GM19239 (cell line): Measurements from ENCODE around the gene RYR2.
"Not testable (repeated sequence)": the region's sequence is repeated elsewhere in the genome, so short reads cannot be mapped to it uniquely, and the experiment has no call there.

Experiments used
- DNase-seq: peaks from one replicate; pipeline ENCODE4 v3.0.0; 2011; ENCODE audit warnings: low spot score; ENCODE audit not compliant: insufficient read length
- FAIRE-seq: peaks from 2 replicates; lab custom pipeline; 2011; peaks lifted over from hg19 to GRCh38; lab: Jason Lieb, UNC

Gene RYR2

GRCh38 chr1:237232501-237232900 lies 190.5 kb downstream of the RYR2 start:
- FAIRE-seq (no peak), DNase-seq (no peak)

- FAIRE-seq (no peak), DNase-seq (no peak)
Observed at GRCh38 chr1:237235091-237235490, 193.1 kb downstream of the RYR2 start.

- DNase-seq: no peak
- FAIRE-seq: no peak
Observed at GRCh38 chr1:237237721-237238120, 195.7 kb downstream of the RYR2 start.

GRCh38 chr1:237239248-237239647 lies 197.3 kb downstream of the RYR2 start:
- DNase-seq: no peak
- FAIRE-seq: no peak

DNA sequence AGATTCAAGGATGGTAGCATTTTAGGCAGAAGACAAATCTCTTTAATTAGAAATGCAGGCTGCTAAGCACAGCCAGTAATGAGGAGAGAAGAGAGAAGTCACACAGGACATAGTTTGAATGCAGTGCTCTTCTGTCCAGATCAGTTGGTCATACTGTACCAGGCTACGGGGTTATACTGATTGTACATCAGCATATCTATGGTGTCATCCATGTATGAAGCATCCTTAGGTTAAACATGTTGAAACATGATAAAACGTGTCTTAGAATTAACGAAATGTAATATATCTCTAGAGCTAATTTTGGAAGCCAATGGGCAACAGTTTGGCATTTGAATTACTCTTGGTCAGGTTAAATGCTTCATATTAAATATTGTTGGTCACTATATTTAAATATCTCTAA lies 199.1 kb downstream of the RYR2 start:
- FAIRE-seq: no peak

DNA sequence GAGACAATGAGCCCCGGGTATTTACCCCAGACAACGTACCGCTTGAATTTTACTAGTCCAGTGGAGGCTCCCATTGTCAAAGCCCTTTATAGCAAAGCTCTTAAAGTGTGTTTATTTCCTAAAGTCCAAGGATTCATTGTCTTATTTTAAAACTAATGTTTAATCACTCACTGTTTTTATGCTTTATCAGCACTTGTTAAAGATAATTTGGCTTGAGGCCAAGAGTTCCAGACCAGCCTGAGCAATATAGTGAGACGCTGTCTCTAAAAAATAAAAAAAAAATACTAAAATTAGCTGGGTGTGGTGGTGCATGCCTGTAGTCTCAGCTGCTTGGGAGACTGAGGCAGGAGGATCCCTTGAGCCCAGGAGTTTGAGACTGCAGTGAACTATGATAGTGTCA lies 202.8 kb downstream of the RYR2 start:
- no peak for FAIRE-seq
- no peak for DNase-seq

More for the DNA sequence above, 199.1 kb downstream of the RYR2 start:
- DNase-seq: no peak

DNA sequence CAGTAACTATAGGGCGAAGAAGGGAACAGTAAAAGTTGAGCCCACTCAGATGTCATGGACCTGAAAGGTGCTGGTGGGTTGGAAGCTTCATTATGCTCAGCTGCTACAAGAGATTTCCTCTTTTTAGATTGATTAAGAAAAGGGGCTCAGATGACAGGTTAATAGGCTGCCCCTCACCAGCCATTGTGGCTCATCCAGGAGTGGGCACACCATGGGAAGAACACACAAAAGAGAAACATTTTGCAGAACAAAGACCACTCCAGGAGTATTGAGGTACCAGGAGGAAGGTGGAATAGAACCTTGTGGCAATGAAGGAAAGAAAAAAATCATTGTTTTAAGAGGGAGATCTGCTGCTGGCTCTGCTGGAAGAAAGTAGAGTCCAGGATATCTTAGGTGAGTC lies 205.5 kb downstream of the RYR2 start:
- no peak for DNase-seq
- no peak for FAIRE-seq

GRCh38 chr1:237249120-237249519 lies 207.1 kb downstream of the RYR2 start:
- no peak for DNase-seq
- no peak for FAIRE-seq

DNA sequence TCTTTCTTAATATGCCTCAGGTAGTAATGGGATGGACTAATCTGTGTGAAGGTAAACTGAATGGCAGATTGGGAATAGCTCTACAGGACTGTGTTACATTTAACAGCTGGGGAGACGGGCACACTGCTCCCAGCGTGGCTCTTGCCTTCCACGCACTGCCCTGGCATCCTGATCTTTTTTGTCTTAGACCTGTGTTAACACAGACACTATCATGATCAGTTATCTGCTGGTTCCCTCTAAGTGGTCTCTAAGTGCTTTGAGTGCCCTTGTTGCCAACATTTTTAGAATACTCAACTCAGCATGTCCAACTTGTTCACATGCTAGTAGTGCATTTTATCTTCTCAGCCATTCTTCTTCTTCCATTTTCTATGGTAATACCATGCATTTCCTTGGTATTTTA lies 208.1 kb downstream of the RYR2 start:
- FAIRE-seq: no peak
- no peak for DNase-seq

- no peak for DNase-seq
- no peak for FAIRE-seq
Observed at GRCh38 chr1:237255071-237255470, 213.1 kb downstream of the RYR2 start.

- DNase-seq (no peak), FAIRE-seq (no peak)
Observed at GRCh38 chr1:237258871-237259270, 216.9 kb downstream of the RYR2 start.

- no peak for FAIRE-seq
Observed at GRCh38 chr1:237261198-237261597, 219.2 kb downstream of the RYR2 start.

DNA sequence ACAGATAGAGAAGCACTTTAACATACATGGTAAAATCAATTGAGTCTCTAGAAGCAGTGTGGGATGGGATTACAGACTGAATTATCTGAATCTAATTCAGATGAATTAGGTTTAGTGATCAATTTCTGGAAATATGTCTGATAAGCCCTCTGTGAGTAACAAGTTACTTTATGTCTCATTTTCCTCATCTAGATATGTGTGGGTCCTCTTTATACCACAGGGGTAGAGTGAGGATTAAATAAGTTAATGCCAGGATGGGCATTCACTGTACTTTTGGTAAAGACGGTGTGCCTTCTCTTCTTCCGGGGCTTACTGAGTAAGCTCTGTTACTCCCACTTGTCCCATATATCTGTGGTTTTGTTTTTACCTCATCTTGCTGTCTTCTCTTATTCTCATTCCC lies 225.8 kb downstream of the RYR2 start:
- DNase-seq: no peak
- no peak for FAIRE-seq

More at GRCh38 chr1:237261198-237261597, 219.2 kb downstream of the RYR2 start:
- no peak for DNase-seq

DNA sequence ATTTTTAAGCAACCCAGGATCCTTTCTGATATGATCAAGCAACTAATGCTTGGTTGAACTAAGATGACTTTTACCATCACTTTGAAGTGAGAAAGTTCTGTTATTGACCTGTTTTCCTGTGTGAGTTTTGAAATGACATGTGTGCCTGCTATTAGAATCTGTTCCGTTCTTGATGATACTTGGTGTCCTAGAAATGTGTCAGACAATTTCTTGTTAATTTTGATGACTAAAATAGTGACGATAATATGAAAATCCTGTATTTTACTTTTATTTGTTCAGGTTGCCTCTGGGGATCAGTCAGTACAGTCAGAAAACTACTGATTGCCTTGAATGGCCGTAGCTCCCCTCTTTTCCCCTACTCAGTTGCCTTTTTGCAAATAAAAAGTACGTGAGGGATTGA lies 228.0 kb downstream of the RYR2 start:
- DNase-seq: no peak

GRCh38 chr1:237270353-237270752 lies 228.4 kb downstream of the RYR2 start:
- FAIRE-seq (no peak), DNase-seq (no peak)

More for the DNA sequence above, 228.0 kb downstream of the RYR2 start:
- FAIRE-seq: no peak

DNA sequence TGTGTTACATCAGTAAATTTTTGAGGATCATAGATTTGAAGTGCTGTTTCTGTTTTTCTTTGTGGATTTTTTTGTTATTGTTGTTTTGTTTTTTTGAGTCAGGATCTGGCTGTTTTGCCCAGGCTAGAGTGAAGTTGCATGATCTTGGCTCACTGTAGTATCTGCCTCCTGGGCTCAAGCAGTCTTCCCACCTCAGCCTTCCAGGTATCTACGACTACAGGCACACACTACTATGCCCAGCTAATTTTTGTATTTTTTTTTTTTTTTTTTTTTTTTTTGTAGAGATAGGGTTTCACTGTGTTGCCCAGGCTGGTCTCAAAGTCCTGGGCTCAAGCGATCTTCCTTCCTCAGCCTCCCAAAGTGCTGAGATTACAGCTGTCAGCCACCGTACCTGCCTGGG lies 236.0 kb downstream of the RYR2 start:
- not testable (repeated sequence) for DNase-seq, FAIRE-seq

DNA sequence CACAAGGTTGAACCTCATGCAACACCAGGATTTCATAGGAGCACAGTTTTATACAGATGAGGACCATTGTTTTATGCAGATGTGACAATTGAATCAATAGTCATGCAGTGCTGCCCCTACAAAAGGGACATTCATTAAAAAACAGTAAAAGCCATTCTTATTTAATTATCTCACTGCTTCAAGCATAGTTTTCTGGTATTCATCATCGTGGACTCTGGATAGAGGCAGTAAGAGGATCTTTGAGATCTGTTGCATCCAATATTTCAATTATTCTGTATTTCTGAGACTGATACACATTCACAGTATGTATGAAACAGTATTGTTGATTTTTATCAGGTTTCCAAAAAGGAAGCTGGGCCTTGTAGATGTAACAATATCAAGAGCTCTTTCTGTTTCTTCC lies 237.6 kb downstream of the RYR2 start:
- no peak for DNase-seq
- FAIRE-seq: no peak

GRCh38 chr1:237281481-237281880 lies 239.5 kb downstream of the RYR2 start:
- DNase-seq (no peak), FAIRE-seq (no peak)

DNA sequence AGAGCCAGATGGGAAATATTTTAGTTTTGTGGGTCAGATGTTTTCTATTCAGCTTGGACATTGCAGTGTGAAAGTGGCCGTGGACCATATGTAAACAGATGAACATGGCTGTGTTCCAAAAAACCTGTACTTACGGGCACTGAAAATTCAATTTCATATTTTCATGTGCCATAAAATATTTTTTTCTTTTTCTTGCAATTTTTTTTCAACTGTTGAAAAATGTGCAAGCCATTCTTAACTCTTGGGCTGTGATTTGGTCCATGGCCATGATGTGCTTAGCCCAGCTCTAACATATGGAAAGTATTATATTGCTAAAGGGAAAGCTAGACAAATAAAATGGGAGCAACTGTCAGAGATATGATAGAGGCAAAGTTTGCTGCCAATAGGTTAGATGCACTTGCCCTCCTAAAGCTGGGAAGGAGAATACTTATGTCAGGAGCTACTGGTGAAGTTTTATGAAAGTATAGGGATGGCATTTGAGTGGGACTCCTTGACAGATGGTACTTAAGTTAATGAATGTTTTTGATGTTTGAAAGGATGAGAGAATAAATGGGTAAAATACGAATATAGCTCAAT lies 240.3 kb downstream of the RYR2 start:
- no peak for FAIRE-seq
- no peak for DNase-seq

DNA sequence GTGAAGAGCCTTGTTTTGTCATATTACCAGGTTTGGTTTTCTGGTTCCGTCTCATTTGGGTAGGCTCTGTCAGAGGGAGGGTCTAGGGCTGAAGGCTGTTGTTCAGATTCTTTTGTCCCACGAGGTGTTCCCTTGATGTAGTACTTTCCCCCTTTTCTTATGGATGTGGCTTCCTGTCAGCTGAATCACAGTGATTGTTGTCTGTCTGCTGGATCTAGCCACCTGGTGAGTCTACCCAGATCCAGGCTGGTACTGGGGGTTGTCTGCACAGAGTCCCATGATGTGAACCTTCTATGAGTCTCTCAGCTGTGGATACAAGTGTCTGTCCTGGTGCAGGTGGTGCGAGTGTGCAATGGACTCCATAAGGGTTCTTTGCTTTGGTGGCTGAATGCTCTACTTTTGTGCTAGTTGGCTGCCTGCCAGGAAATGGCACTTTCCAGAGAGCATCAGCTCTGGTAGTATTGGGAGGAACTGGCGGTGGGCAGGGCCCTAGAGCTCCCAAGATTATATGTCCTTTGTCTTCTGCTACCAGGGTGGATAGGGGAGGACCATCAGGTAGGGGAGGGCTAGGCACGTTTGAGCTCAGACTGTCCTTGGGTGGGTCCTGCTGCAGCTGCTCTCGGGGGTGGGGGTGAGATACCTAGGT lies 246.0 kb downstream of the RYR2 start:
- no peak for FAIRE-seq
- DNase-seq: no peak

DNA sequence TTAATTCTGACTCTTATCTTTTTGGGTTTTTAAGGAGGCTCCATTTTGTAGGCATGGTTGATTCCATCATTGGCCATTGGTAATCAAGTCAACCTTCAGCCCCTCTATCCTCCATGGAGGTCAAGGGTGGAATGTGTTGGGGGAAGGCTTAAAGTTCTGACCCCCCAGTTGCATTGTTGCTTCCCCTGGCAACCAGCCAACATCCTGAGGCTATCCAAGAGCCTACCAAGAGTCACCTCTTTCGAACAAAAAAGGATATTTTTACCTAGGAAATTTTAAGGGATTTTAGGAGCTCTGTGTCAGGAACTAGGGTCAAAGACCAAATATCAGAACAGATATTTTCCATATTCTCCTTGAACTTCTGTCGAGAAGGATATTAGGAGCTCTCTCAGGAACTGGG lies 251.8 kb downstream of the RYR2 start:
- DNase-seq (no peak), FAIRE-seq (no peak)

DNA sequence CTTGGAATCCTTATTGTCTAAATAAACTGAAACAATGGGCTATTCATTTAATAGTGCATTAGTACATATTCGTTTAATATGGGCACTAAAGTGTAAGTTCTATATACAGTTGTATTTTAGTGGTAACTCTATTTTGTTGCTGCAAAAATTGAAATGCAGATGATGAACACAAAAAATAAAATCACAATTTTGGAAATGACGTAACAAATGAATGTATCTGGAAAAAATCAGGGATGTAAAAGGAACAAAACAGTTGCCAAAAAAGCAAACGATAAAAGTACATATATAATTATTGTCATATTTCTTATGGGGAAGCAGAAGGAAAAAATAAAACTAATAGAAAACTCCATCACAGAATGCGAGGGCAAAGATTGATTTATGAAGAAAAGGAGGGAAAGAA lies 254.9 kb downstream of the RYR2 start:
- FAIRE-seq (no peak), DNase-seq (no peak)
